Liver (tissue), 9 donors: ENCODE measurements around the gene ZNF837. TPM values are rescaled to one million over a fixed set of nuclear protein-coding genes. Genes with fewer than 3 reads are reported as not detected.

Experiments
- DNase-seq: peaks from one replicate; pipeline ENCODE4 v3.0.0-alpha.2; 2017; ENCODE audit warnings: low spot score
- H3K27ac ChIP-seq, 2 donors: one replicate each; pipeline ENCODE4 v1.7.0; 2013; ENCODE audit warnings: inconsistent platforms in 2 of 2, low read length in 2 of 2, control low read depth in 1 of 2, low read depth in 1 of 2, mild to moderate bottlenecking in 1 of 2
- H3K27me3 ChIP-seq, 4 donors: one replicate each; pipeline versions ENCODE4 v1.6.1 to v1.7.0; 2013; ENCODE audit warnings: low read length in 3 of 4, inconsistent platforms in 1 of 4, mild to moderate bottlenecking in 1 of 4, moderate library complexity in 1 of 4; ENCODE audit not compliant: control insufficient read depth in 4 of 4, insufficient read depth in 4 of 4
- H3K36me3 ChIP-seq, 4 donors: one replicate each; pipeline versions ENCODE4 v1.6.1 to v1.7.0; 2013; ENCODE audit warnings: low read length in 3 of 4, mild to moderate bottlenecking in 3 of 4, low read depth in 1 of 4, moderate library complexity in 1 of 4; ENCODE audit not compliant: control insufficient read depth in 4 of 4, insufficient read depth in 3 of 4
- H3K4me1 ChIP-seq, 4 donors: one replicate each; pipeline versions ENCODE4 v1.6.1 to v1.7.0; 2013; ENCODE audit warnings: low read length in 3 of 4, mild to moderate bottlenecking in 3 of 4, moderate library complexity in 1 of 4; ENCODE audit not compliant: control insufficient read depth in 4 of 4, insufficient read depth in 4 of 4
- H3K4me3 ChIP-seq, 3 donors: one replicate each; pipeline versions ENCODE4 v1.6.1 to v1.7.0; 2013; ENCODE audit warnings: low read length in 3 of 3, control low read depth in 1 of 3, low read depth in 1 of 3, mild to moderate bottlenecking in 1 of 3
- H3K9ac ChIP-seq, 2 donors: one replicate each; pipeline ENCODE4 v1.7.0; 2013; ENCODE audit warnings: low read length in 2 of 2, mild to moderate bottlenecking in 2 of 2, moderate library complexity in 2 of 2, control low read depth in 1 of 2, low read depth in 1 of 2
- H3K9me3 ChIP-seq, 4 donors: one replicate each; pipeline versions ENCODE4 v1.6.1 to v1.7.0; 2013; ENCODE audit warnings: low read length in 3 of 4; ENCODE audit not compliant: control insufficient read depth in 4 of 4
- EGR1 ChIP-seq, 2 donors: IDR thresholded peaks; 2 replicates each; pipeline ENCODE4 v1.6.1; 2016 to 2018; ENCODE audit warnings: antibody characterized with exemption in 2 of 2, low read depth in 2 of 2
- FOXA1 ChIP-seq: IDR thresholded peaks from 2 replicates; pipeline ENCODE4 v1.6.1; 2016; ENCODE audit warnings: antibody characterized with exemption
- FOXA2 ChIP-seq: IDR thresholded peaks from 2 replicates; pipeline ENCODE4 v1.6.1; 2016; ENCODE audit warnings: antibody characterized with exemption
- GABPA ChIP-seq, 2 donors: IDR thresholded peaks in 1 of 2; conservative IDR thresholded peaks in 1 of 2; 2 replicates each; pipeline ENCODE4 v1.6.1; 2016; ENCODE audit warnings: antibody characterized with exemption in 2 of 2, mild to moderate bottlenecking in 1 of 2, moderate library complexity in 1 of 2
- HNF4A ChIP-seq, 2 donors: conservative IDR thresholded peaks; 2 replicates each; pipeline ENCODE4 v1.6.1; 2016; ENCODE audit warnings: antibody characterized with exemption in 2 of 2, mild to moderate bottlenecking in 2 of 2
- HNF4G ChIP-seq: IDR thresholded peaks from 2 replicates; pipeline ENCODE4 v1.6.1; 2016; ENCODE audit warnings: antibody characterized with exemption
- JUND ChIP-seq, 2 donors: IDR thresholded peaks; 2 replicates each; pipeline ENCODE4 v1.6.1; 2016; ENCODE audit warnings: antibody characterized with exemption in 2 of 2
- MAX ChIP-seq: IDR thresholded peaks from 2 replicates; pipeline ENCODE4 v1.6.1; 2016; ENCODE audit warnings: antibody characterized with exemption
- NR2F2 ChIP-seq: IDR thresholded peaks from 2 replicates; pipeline ENCODE4 v1.6.1; 2016; ENCODE audit warnings: antibody characterized with exemption
- RAD21 ChIP-seq, 2 donors: IDR thresholded peaks; 2 replicates each; pipeline ENCODE4 v1.6.1; 2016; ENCODE audit warnings: antibody characterized with exemption in 2 of 2, mild to moderate bottlenecking in 2 of 2
- RXRA ChIP-seq, 2 donors: IDR thresholded peaks; 2 replicates each; pipeline ENCODE4 v1.6.1; 2017 to 2018; ENCODE audit warnings: antibody characterized with exemption in 2 of 2, mild to moderate bottlenecking in 1 of 2
- SP1 ChIP-seq: IDR thresholded peaks from 2 replicates; pipeline ENCODE4 v1.6.1; 2018; ENCODE audit warnings: antibody characterized with exemption, mild to moderate bottlenecking
- TAF1 ChIP-seq: conservative IDR thresholded peaks from 2 replicates; pipeline ENCODE4 v1.6.1; 2016; ENCODE audit warnings: antibody characterized with exemption, mild to moderate bottlenecking
- YY1 ChIP-seq: IDR thresholded peaks from 2 replicates; pipeline ENCODE4 v1.6.1; 2016; ENCODE audit warnings: antibody characterized with exemption, mild to moderate bottlenecking
- ZBTB33 ChIP-seq: IDR thresholded peaks from 2 replicates; pipeline ENCODE4 v1.6.1; 2016; ENCODE audit warnings: antibody characterized with exemption
- WGBS: extraction: QIAGEN DNeasy Blood & Tissue Kit; methylation state at CpG from one replicate; pipeline ENCODE4 v1.1.7; 2013; 5-methylcytosine and 5-hydroxymethylcytosine counted together
- polyA plus RNA-seq, 2 donors: library from polyadenylated mRNA; stranded (reverse) in 1 of 2; unstranded in 1 of 2; fragments of 200-250 nt in 1 of 2; fragments of >200 nt in 1 of 2; fragmentation: Nextera tagmentation in 1 of 2; extraction: Ambion mirVana in 1 of 2; gene quantifications; one replicate each; pipeline versions ENCODE4 v1.2.1 to v1.2.3, GENCODE V29; 2013 to 2015
- total RNA-seq, 2 donors: library from RNA; depleted of rRNA; stranded (reverse); fragments of >200 nt; gene quantifications; one replicate each; pipeline ENCODE4 v1.2.3, GENCODE V29; 2014
- TF ChIP-seq, protein P1 (sequence below): fragments of 150-350 bp; IDR thresholded peaks from 2 replicates; pipeline ENCODE4 v1.5.1; 2017; ENCODE audit warnings: improper control_type of control experiment, low read depth, low read length; ENCODE audit not compliant: missing input control
- TF ChIP-seq, protein P2 (sequence below): IDR thresholded peaks from 2 replicates; pipeline ENCODE4 v1.6.1; 2016; ENCODE audit warnings: antibody characterized with exemption
- TF ChIP-seq, protein P3 (sequence below): IDR thresholded peaks from 2 replicates; pipeline ENCODE4 v1.6.1; 2016; ENCODE audit warnings: antibody characterized with exemption, mild to moderate bottlenecking
- donor health status: healthy.
- donor health status: healthy.
- donor health status: healthy.
- donor health status: healthy.
- donor health status: healthy.

Gene ZNF837
- total and polyA plus RNA-seq, 4 donors: 0.54 to 3.6 (median 2.3) TPM

GRCh38 chr19:58345558-58345957 lies 35.3 kb downstream of the ZNF837 start:
- no peaks in the 10 kb centered on the region for H3K27me3 ChIP-seq
- no peak for DNase-seq
- no peak overlapping the region for H3K9ac ChIP-seq
- H3K4me1 ChIP-seq: peaks cover 14 to 34% (median 27%) of the 10 kb centered on the region in 4 donors
- H3K4me3 ChIP-seq: no peak overlapping the region
- H3K27ac ChIP-seq: no peak overlapping the region
- H3K9me3 ChIP-seq: no peaks in the 10 kb centered on the region
- TF ChIP-seq YY1 (no peak), TAF1 (no peak), HNF4A (conservative IDR thresholded peaks at IDR 0.05) (no peak), GABPA (IDR thresholded peaks at IDR 0.05 in 1 of 2, conservative IDR thresholded peaks at IDR 0.05 in 1 of 2) (no peak), FOXA1 (no peak)
- TF ChIP-seq, protein P1, sequence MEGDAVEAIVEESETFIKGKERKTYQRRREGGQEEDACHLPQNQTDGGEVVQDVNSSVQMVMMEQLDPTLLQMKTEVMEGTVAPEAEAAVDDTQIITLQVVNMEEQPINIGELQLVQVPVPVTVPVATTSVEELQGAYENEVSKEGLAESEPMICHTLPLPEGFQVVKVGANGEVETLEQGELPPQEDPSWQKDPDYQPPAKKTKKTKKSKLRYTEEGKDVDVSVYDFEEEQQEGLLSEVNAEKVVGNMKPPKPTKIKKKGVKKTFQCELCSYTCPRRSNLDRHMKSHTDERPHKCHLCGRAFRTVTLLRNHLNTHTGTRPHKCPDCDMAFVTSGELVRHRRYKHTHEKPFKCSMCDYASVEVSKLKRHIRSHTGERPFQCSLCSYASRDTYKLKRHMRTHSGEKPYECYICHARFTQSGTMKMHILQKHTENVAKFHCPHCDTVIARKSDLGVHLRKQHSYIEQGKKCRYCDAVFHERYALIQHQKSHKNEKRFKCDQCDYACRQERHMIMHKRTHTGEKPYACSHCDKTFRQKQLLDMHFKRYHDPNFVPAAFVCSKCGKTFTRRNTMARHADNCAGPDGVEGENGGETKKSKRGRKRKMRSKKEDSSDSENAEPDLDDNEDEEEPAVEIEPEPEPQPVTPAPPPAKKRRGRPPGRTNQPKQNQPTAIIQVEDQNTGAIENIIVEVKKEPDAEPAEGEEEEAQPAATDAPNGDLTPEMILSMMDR: no peak
- TF ChIP-seq, protein P2, sequence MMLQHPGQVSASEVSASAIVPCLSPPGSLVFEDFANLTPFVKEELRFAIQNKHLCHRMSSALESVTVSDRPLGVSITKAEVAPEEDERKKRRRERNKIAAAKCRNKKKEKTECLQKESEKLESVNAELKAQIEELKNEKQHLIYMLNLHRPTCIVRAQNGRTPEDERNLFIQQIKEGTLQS: no peak
- TF ChIP-seq, protein P3, sequence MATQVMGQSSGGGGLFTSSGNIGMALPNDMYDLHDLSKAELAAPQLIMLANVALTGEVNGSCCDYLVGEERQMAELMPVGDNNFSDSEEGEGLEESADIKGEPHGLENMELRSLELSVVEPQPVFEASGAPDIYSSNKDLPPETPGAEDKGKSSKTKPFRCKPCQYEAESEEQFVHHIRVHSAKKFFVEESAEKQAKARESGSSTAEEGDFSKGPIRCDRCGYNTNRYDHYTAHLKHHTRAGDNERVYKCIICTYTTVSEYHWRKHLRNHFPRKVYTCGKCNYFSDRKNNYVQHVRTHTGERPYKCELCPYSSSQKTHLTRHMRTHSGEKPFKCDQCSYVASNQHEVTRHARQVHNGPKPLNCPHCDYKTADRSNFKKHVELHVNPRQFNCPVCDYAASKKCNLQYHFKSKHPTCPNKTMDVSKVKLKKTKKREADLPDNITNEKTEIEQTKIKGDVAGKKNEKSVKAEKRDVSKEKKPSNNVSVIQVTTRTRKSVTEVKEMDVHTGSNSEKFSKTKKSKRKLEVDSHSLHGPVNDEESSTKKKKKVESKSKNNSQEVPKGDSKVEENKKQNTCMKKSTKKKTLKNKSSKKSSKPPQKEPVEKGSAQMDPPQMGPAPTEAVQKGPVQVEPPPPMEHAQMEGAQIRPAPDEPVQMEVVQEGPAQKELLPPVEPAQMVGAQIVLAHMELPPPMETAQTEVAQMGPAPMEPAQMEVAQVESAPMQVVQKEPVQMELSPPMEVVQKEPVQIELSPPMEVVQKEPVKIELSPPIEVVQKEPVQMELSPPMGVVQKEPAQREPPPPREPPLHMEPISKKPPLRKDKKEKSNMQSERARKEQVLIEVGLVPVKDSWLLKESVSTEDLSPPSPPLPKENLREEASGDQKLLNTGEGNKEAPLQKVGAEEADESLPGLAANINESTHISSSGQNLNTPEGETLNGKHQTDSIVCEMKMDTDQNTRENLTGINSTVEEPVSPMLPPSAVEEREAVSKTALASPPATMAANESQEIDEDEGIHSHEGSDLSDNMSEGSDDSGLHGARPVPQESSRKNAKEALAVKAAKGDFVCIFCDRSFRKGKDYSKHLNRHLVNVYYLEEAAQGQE: no peak
- 76% methylated on average over 5 of the region's 5 CpGs for WGBS
- peaks cover 0 to 6% (median 2%) of the 10 kb centered on the region in 4 donors for H3K36me3 ChIP-seq

DNA sequence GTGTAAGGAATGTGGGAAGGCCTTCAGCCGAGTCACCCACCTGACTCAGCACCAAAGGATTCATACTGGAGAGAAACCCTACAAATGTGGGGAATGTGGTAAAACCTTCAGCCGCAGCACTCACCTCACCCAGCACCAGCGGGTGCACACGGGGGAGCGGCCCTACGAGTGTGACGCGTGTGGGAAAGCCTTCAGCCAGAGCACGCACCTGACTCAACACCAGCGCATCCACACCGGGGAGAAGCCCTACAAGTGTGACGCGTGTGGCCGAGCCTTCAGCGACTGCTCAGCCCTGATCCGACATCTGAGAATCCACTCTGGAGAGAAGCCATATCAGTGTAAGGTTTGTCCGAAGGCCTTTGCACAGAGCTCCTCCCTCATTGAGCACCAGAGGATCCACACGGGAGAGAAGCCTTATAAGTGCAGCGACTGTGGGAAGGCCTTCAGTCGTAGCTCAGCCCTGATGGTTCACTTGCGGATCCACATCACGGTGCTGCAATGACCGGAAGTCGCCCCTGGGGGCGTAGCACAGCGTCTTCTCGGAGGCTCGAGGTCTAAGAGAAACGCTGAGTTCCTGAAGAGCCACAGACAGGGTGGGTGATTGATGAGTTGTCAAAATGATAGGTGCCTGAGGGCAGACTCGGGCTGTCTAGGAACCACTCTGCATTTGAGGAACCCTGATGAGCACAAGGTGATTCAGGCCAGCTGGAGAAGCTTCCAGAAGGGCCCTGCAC lies 41.8 kb downstream of the ZNF837 start:
- Histone ChIP-seq H3K4me1 (peaks cover 12 to 27% (median 21%) of the 10 kb centered on the region in 4 donors), H3K9me3 (peaks cover 0 to 3% (median 0%) of the 10 kb centered on the region in 4 donors), H3K27me3 (no peaks in the 10 kb centered on the region), H3K36me3 (peaks cover 0 to 15% (median 12%) of the 10 kb centered on the region in 4 donors), H3K4me3 (no peak overlapping the region), H3K27ac (no peak overlapping the region), H3K9ac (no peak overlapping the region)
- WGBS: 93% methylated on average over 30 of the region's 30 CpGs
- no peak for TF ChIP-seq EGR1 (IDR thresholded peaks at IDR 0.05; ENCODE audit: low read depth in 2 of 2)
- TF ChIP-seq ZBTB33: no peak
- TF ChIP-seq TAF1: no peak
- TF ChIP-seq FOXA2: no peak
- TF ChIP-seq FOXA1: no peak
- no peak for TF ChIP-seq GABPA (IDR thresholded peaks at IDR 0.05 in 1 of 2, conservative IDR thresholded peaks at IDR 0.05 in 1 of 2)
- no peak for TF ChIP-seq HNF4G
- TF ChIP-seq RXRA (IDR thresholded peaks at IDR 0.05): no peak
- TF ChIP-seq NR2F2: no peak
- TF ChIP-seq, protein P1: no peak
- no peak for TF ChIP-seq JUND (IDR thresholded peaks at IDR 0.05)
- no peak for TF ChIP-seq SP1
- TF ChIP-seq MAX: no peak
- TF ChIP-seq RAD21 (IDR thresholded peaks at IDR 0.05): no peak
- TF ChIP-seq HNF4A (conservative IDR thresholded peaks at IDR 0.05): no peak
- no peak for TF ChIP-seq YY1
- DNase-seq: no peak
